Measurements from ENCODE around the gene GNAI2.
"Not testable (repeated sequence)": the region's sequence is repeated elsewhere in the genome, so short reads cannot be mapped to it uniquely, and the experiment has no call there.

Gene GNAI2

GRCh38 chr3:50260027-50260941 is 24.3 kb downstream of the GNAI2 start:
- peak; percentile 99 for DNase-seq (ENCODE audit: low spot score)
- in situ Hi-C loops (cut with MboI; ENCODE audit: low sequenced_read_pairs, unreplicated experiment) = no loop called here
- peak; percentile 99 for TF ChIP-seq CTCF (IDR thresholded peaks at IDR 0.05; ENCODE audit: borderline replicate concordance, control extremely low read depth, extremely low read depth, insufficient read depth, missing control alignments)

DNA sequence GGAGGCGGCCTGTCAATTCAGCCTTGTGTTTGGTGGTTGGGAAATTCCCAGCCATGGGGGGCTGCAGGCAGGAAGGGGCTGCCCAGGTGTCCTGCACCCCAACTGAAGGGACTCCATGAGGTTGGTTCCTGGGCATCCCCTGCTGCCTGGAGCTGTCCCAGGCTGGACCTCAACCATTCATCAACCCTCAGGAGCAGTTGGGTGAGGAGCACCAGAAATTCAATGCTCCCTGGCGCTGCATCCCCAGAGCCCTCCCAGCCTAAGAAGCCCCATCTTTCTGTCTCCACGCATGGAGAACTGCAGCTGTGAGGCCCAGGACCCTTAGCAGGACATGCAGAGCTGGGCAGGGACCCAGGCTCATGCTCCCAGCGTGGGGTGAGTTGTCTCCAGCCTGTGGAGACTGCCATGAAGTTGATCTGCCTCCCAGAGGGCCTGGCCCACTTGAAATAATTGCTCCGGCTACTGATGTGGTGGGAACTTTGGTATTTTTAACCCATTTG is 25.0 kb downstream of the GNAI2 start:
- TF ChIP-seq CTCF (IDR thresholded peaks at IDR 0.05; ENCODE audit: borderline replicate concordance, control extremely low read depth, extremely low read depth, insufficient read depth, missing control alignments) = no peak
- DNase-seq (ENCODE audit: low spot score) = no peak
- in situ Hi-C loops (cut with MboI; ENCODE audit: low sequenced_read_pairs, unreplicated experiment) = no loop called here

DNA sequence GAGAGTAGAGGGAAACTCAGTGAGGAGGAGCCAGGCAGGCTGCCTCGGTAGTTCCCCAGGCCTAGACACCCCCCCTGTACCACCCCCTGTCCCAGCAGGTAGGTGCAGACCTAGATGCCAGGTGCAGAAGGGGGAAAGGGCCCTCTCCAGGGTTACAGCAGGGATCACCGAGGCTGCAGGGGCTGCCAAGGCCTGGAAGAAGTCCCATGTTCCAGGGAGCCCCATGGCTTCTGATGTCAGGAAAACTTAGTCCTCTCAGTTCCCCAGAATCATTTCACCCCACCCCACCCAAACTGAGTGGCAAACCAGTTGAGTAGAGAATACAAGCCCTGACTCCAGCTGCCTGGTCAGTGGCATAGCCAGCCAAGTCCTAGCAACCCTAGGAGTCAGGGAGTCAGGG is 25.5 kb downstream of the GNAI2 start:
- no peak for DNase-seq (ENCODE audit: low spot score)
- in situ Hi-C loops (cut with MboI; ENCODE audit: low sequenced_read_pairs, unreplicated experiment) = no loop called here
- no peak for TF ChIP-seq CTCF (IDR thresholded peaks at IDR 0.05; ENCODE audit: borderline replicate concordance, control extremely low read depth, extremely low read depth, insufficient read depth, missing control alignments)

GRCh38 chr3:50262200-50262599 is 26.2 kb downstream of the GNAI2 start:
- in situ Hi-C loops (cut with MboI; ENCODE audit: low sequenced_read_pairs, unreplicated experiment); DNase-seq (ENCODE audit: low spot score): not testable (repeated sequence)

GRCh38 chr3:50262778-50263177 is 26.8 kb downstream of the GNAI2 start:
- TF ChIP-seq CTCF (IDR thresholded peaks at IDR 0.05; ENCODE audit: borderline replicate concordance, control extremely low read depth, extremely low read depth, insufficient read depth, missing control alignments) = no peak
- DNase-seq (ENCODE audit: low spot score) = no peak
- in situ Hi-C loops (cut with MboI; ENCODE audit: low sequenced_read_pairs, unreplicated experiment) = no loop called here

DNA sequence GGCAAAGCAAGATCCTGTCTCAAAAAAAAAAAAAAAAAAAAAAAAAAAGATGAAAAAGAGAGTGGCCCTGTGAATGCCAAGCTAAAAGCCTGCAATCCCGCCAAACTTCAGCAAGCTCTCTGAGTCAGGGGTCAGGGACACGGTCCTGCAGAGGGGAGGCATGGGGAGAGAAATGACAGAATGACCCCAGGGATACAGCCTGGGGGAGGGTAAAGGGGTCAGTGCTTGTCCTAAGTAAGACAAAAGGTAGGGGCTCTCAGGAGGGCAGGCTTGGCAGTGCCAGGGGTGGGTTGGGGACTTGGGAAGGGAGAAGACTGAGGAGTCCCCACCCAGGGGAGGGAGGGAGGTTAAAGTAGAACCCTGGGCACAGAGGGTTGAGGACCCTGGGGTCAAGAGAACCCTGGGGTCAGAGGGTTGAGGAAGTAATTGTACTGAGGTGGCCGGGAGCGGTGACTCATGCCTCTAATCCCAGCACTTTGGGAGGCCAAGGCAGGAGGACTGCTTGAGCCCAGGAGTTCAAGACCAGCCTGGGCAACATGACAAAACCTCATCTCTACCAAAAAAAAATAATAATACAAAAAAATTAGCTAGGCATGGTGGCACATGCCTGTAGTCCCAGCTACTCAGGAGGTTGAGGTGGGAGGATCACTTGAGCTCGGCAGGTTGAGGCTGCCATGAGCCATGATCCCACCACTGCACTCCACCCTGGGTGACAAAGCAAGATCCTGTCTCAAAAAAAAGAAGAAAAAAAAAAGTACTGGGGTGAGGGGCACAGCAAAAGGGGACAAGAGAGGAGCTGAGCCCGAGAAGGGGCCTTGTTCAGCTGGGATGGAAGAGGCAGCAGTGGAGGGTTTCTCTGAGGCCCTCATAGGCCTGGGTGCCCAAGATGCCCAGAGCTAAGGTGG is 27.7 kb downstream of the GNAI2 start:
- DNase-seq (ENCODE audit: low spot score) = no peak
- in situ Hi-C loops (cut with MboI; ENCODE audit: low sequenced_read_pairs, unreplicated experiment) = no loop called here
- no peak for TF ChIP-seq CTCF (IDR thresholded peaks at IDR 0.05; ENCODE audit: borderline replicate concordance, control extremely low read depth, extremely low read depth, insufficient read depth, missing control alignments)
